ENCODE data around the gene CFLAR.

DNA sequence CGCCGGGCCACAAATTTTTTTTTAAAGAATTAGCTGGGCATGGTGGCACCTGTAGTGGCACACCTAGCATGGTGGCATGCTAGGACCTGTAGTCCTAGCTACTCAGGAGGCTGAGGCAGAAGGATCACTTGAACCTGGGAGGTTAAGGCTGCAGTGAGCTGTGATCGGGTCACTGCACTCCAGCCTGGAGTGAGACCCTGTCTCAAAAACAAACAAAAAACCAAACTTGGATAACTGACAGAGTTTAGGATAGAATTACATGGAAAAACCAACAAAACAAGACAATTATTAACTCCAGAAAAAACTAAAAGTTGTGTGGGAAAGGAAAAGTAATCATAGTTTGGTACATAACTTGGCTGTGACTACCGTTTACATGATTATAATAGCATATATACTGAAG lies 1.6 kb upstream of the CFLAR start:
- TF ChIP-seq EP300 (IDR thresholded peaks at IDR 0.05; ENCODE audit: low read length) (no peak), NFXL1 (CRISPR knock-in tag; IDR thresholded peaks at IDR 0.05) (no peak), HCFC1 (IDR thresholded peaks at IDR 0.05; ENCODE audit: low read depth, low read length) (no peak), ZNF124 (CRISPR knock-in tag; IDR thresholded peaks at IDR 0.05) (no peak)

Data from K562 (cell line).